HG02588 (cell line): ENCODE measurements around the gene FOXN4.

Source experiments
- ATAC-seq: cut with Tn5 transposase; IDR thresholded peaks from one replicate; pipeline ENCODE4 v1.9.1; 2021; ENCODE audit warnings: mild to moderate bottlenecking, moderate library complexity; ENCODE audit not compliant: unreplicated experiment

Gene FOXN4

DNA sequence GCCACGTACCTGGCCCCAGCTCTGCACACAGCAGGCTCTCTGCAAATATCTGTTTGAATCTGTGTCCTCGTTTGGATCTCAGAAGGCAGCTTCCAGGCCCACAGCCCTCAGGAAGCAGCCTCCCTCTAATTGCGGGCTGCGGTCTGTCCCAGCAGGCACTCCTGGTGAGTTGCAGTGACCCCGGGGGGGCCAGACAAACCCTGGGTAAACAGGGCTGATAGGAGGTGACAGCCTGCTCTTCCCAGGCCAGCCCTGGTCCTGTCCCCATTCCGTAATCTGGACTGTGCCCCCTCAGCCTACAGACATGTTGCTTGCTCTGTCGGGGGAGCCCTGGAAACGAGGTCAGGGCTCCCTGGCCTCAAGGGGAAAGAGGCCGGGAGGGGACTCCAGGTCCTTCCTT lies 2.0 kb downstream of the FOXN4 start:
- ATAC-seq: no peak

DNA sequence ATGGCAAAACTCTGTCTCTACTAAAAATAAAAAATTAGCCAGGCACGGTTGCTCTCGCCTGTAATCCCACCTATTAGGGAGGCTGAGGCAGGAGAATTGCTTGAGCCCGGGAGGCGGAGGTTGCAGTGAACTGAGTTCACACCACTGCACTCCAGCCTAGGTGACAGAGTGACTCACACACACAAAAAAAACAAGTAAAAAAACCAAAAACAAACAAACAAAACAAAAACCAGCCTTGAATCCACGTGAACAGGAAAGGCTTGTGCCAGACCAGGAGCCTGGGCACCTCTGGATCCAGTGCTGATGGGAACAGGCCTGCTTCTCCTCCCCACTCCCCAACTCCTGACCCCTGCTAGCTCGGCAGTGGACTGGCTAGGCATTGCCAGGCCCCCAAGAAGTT lies 3.5 kb downstream of the FOXN4 start:
- ATAC-seq: no peak

DNA sequence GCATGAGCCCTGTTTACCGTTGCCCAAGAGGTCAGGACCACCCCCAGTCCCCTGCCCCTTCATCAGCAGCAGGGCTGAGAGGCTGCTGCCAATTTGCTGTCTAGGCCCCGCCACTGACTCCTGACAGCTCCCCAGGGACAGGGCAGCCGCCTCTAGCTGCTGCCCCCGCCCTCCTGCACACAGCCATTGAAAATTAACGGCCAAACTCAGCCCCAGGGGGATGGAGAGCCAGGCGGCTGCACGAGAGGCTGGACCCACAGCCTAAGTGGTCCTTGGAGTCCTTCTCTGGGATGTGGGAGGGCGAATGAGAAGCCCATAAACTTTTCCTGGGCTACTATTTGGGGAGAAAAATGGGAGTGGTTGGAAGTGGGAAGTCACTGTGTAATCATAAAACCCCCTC lies 4.6 kb downstream of the FOXN4 start:
- no peak for ATAC-seq

DNA sequence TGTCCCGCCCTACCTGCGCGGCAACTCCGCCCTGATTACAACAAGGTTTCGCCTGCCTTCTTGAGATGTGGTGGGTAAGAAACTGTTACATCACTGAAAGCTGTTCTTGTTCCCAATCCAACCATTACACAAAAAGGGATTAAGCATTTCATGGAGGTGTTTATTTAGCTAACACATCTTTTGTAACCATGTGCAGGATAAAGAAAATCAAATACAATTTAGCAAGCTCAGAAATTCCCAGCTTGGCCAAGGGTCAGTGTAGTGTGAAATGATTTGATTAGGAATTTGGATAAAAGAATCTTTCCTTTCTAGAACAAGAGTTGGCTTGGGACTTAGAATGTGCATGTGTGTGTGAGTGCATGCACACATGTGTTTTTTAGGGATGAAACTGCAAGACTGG lies 6.3 kb downstream of the FOXN4 start:
- ATAC-seq: no peak

DNA sequence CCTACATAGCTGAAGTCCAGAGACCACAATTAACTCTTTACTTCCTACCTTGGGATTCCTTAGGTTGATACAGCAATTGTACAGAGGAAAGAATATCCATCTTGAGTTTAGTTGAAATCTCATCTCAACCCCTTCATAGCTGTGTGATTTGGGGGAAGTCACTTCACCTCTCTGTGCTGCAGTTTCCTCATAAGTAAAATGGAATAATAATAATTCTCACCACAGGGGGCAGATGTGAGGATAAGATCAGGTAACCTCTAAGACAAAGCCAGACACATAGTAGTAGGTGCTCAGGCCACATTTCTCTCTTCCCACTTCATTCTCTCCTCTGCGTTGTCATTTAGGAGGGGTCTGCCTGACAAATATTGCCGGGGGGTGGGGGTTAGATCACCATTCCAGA lies 6.7 kb downstream of the FOXN4 start:
- ATAC-seq: no peak

DNA sequence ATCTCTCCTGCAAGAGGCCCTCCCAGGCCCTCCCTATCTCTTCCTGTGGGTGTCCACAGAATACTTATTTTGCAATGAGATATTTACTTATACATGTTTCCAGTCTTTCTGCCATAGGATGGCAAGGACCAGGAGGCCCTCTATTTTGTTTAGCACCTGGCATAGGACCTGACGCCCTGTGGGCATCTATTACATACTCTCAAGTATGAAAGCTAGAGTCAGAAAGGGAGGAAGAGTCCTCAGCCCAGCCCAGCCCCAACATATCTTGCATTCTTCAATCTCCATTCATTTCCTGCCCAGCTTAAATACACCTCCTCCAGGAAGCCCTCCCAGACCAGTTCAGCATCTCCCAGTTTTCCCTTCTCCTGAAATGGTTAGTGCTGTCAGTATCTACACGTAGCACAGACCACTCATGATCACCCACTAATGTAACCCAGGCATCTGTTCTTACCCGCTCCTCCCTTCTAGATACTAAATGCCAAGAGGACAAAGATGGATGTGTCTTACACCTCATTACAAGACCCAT lies 7.4 kb downstream of the FOXN4 start:
- ATAC-seq: no peak

DNA sequence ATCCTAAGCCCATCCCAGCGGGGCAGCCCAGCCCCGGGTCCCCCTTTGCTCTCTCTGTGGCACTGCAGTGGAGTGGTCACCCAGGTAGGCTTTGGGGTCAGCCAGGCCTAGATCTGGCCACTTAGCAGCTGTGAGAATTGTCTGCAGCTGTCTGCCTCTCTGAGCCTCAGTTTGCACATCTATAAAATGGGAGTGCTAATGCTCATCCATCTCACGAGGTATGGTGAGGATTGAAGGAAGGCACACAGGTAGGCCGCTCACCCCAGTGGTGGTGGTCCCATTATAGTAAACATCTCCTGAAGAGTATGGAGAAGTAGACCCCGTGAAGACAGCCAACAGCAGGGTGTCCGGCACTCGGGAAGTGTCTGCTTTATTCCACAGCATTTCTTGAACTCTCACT lies 9.2 kb downstream of the FOXN4 start:
- no peak for ATAC-seq

DNA sequence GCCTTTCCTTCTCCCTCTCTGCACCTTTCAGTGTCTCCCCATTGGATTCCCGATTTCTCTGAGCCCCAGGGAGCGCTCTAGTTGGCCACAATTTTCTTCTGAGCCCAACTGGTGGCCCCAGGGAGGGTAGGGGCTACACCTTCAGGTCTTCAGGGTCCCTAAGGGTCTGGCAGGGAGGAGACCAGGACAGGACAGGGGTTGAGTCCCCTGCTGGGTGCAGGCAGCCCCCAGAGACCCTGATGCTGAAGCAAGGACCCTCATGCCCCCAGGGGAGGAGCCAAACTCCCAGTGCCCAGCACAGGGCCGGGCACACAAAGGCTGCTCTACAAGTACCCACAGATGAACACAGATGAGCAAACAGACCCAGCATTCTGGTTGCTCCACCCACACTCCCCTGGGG lies 12.7 kb downstream of the FOXN4 start:
- ATAC-seq: no peak

DNA sequence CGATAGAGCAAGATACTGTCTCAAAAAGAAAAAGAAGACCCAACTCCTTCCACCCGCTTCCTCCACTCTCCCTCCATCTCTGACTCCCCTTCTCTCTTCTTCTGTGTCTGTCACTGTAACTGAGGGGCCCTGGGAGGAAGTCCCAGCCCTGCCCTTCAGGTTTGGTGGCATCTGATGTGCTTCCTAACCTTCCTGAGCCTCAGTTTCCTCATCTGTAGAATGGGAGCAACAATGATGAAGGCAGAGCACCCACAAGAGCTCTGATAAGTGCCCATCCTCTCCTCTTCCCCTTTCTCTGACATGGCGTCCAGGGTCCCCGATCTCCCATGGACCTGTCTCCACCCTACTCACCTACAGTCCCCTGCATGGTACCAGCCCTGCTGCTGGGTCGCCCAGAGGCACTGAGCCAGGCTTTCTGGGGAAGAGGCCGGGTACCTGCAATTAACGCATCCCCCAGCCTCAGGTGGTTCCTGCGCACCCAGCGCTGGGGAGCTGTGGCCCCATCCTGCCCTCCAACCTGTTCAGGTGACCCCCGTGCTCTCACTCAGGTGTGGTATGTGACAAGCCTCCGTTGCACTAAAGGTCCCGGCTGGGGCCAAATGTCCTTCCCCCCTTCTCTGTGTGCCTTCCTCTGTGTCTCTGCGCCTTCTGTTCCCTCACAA lies 13.2 kb downstream of the FOXN4 start:
- no peak for ATAC-seq

DNA sequence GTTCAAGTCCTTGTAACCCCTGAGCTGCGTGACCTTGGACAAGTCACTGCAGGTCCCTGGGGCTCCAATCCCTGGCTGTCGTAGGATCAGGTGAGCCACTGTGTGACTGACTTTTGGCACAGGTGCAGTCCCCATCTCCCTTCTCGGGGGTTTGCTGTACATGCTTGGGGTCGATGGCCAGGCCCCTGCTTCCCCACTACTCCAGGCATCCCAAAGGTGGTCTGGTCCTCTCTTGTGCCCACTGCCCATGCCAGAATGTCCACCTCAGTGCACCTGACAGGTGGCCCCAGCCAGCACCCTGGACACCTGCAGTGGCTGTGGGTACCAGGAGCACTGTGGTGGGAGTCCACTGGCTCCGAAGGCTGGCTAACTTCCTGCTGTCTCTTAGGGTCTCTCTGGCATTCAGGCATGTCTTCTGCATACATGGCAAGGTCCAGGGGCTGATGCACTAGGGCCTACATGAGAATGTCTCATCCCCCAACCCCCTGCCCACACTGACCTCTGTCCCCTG lies 14.7 kb downstream of the FOXN4 start:
- no peak for ATAC-seq

DNA sequence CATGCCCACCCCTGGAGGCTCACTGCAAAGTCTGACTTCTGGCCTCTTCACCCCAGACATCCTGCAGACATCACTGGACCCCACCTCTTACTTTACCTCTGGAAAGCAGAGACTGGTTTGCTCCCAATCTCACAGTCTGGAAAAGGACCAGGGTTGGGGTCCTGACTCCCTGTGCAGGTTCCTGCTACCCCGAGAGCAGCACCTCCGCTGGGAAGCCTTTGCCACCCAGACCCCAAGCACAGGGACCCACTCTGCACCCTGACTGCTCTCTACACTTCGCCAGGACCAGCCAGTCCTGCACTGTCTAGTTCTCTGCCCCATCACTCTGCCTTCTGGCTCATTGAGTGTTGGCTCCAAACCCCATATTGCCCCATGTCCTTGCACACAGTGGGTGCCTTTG lies 16.0 kb downstream of the FOXN4 start:
- no peak for ATAC-seq

DNA sequence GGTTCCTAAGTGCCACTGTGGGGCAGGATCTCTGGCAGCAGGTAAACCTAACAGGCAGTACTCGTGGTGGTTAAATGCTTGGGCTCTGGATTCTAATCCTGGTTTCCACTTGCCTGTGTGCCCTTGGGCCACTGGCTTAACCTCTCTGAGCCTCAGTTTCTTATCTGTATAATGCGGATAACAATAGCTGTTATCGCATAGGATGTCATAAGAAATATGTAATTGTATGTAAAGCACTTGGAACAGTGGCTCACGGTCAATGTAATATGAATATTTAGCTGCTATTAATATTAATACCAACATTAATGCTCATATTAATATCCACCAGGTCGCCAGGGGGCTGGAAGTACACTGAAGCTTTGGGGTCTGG lies 16.8 kb downstream of the FOXN4 start:
- ATAC-seq: no peak

DNA sequence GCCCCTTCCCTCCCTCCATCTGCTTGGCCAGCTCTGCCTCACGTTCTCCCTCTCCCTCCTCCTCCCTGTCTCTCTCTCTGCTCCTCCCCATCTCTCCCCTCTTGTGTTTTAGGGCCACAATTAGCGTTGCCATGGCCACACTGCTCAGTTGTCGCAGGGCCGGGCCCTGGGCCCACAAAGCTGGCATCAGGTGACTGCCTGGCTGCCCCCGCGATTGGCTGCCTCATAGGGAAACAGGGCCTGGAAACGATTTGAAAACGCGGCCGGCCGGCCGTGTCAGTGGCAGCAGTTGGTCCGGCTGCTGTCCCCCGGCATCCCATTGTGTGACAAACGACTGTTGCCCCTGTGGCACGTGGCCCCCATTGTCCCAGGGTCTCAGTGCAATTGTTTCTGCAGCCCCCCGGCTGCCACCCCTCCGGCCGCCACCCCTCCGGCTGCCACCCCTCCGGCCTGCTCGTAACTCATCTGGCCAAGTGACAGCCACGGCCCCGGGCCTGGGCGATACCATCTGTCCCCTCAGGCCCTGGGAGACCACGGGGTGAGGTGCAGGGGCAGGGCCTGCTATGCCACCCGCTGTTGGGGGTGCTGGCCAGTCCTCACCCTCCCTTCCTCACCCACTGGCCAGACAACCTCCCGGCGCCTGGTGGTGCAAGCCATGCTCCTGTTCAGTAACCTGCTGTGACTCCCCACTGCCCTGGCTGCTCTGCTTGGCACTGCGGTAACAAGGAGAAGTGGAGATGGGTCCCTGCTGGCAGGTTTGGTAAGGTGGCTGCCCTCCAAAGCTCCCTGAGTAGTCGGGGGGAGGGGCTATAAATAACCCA lies 17.4 kb downstream of the FOXN4 start:
- no peak for ATAC-seq

DNA sequence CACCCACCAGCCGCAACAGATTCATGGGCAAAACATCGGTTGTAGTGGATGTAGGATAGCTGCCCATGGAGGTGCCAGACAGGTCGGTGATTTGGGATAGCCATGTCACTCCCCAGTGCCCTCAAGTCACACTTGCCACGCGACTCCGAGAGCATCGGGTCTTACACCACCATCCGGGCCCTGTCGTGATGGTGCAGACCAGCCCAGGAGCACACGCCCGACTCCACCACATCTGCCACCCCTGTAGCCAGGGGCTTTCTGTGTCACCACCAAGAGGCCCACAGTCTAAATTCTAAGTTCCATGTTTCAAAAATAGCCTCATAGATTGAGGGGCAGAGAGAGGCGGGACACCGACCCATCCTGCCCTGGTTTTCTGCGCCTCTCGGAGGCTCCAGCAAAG lies 18.0 kb downstream of the FOXN4 start:
- ATAC-seq: no peak

DNA sequence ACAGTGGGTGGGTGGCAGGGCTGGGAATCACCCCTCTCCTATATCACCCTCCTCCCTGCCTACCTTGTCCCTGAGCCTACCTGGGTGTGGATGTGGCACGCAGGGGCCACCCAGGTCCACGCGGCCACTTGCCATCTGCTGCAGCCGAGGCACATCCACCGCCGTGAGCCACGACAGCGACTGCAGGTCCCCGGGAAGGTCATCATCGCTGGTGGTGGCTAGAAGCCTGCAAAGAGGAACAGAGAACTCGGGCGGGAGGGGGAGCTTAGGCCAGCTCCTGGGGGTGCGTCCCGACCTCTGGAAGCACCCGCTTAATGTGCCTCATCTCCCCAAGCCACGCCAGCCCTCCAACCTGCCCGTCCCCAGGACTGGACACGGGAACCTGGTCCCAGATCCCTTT lies 19.0 kb downstream of the FOXN4 start:
- no peak for ATAC-seq

DNA sequence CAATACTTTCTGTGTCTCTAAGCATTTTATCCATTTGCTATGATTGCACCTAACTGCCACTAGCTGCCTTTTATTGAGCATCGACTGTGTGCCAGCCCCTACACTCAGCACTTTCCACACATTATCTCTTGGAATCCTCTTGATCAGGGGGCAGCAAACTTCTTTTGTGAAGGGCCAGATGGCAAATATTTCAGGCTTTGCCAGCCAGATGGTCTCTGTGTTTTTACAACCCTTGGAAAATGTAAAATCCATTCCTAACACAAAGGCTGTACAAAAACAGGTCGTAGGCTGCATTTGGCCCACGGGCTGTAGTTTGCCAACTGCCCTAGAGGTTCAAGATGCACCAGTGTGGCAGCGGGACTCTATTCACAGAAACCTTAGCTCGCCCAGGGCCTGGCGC lies 19.5 kb downstream of the FOXN4 start:
- ATAC-seq: no peak

DNA sequence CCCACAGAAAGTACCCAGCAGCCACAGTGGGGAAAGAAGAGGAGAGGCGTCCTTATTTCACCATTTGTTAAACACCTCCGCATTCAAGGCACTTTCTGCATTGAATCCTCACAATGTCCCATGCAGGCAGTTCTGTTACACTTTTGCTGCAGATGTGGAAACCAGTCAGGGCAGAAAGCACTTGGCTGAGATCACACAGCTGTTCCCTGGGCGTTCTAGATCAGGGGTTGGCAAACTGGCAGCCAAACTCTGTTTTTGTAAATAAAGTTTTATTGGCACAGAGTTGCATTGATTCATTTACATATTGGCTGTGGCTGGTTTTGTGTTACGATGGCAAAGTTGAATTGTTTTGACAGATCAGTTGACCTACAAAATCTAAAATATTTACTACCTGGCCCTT lies 20.1 kb downstream of the FOXN4 start:
- no peak for ATAC-seq

DNA sequence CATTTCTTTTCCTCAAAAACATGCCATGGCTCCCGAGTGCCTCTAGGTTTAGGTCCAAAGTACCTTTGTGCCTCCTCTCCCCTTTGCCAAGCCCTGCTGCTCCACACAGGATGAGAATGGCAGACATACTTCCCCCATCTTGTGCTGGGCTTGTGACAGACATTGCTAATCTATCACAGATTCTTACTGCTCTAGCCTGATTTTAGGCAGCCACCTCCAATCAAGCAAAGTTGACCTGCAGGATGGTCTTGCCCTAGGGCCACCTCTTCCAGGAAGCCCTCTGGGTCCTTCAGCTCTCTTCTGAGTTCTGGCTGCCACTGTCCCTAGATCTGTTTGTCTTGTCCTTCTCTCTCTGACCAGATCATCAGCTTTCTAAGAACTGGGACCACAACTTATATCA lies 20.5 kb downstream of the FOXN4 start:
- ATAC-seq: no peak

DNA sequence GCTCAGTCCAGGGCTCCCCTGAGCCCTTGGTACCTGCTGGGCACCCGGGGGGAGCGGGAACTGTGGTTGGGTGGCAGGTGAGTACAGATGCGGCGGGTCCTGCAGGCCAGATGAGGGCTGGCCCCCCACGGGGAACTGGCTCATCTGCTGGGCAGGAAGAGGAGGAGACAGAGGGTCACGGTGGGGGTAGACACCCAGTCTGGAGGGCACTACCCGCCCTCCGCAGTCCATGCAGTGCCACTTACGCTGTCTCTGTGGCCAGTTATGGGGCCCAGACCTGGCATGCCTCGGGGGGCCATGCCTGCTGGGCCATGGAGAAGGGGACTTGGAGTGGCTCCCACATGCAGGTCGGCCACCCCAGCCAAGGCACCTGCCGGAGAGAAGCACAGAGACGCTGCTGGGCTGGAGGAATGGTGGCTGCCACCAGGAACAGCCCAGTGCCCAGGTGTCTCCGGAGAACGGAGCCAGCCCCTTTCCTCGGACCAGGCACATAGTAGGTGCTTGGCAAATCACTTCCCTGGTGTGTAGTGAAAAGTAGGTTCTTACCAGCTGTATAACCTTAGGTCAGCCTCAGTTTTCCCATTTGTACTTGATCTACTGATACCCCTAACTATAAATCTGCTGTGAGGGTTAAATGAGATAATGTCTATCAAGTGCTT lies 21.1 kb downstream of the FOXN4 start:
- ATAC-seq: no peak

DNA sequence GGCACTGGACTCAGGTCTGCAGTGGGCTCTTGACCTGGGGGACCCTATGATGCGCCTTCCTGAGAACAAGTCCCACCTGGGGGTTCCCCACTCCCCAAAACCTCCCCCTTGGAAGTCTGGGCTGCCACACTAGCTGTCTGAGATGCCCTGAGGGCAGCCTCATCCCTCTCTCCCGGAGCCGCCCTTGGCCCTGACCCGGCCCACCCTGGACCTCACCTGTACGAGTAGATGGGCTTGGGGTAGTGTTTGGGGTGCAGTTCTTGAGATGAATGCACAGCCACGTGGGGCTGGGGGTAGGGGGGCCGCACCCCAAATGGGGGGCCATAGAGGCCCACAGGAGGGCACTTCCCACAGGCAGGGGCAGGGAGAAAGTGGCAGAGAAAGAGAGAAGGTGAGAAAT lies 21.9 kb downstream of the FOXN4 start:
- ATAC-seq: no peak

DNA sequence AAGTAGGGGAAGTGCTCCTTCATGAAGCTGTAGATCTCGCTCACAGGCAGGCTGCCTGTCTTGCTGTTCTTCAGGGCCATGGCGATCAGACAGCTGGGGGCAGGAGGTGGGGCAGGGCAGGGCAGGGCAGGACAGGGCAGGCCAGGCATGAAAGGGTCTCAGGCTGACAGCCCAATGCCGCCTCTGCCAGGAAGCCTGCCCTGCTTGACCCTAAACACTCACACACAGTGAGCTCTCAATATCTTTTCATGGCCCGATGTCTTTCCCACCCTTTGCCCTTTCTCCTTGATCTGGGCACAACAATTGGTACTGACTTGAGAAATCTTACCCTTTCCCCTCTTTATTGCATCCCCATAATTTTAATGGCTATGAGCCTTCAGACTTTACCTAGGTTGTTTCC lies 22.4 kb downstream of the FOXN4 start:
- ATAC-seq: no peak

DNA sequence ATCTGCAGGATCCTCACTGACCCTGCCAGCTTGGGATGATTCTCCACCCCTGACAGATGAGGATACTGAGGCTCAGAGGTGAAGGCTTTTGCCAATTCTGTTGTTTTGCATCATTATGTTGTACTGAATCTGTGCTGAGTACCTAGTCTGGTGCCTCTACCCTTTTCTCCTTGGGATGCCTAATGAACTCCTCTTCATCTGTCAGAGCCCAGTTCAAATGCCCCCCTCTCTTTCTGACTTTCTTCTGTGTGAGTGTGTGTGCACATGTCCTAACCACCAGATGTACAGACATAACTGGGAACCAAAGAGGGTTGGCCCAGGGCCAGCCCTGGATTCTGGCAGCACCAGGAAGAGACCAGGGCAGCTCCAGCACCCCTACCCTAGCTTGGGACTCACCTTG lies 22.8 kb downstream of the FOXN4 start:
- ATAC-seq: no peak
